Lung microvascular endothelial cell (primary cell): ENCODE measurements around the gene ITGA7. TPM values are rescaled to one million over a fixed set of nuclear protein-coding genes. Genes with fewer than 3 reads are reported as not detected.

ENCODE experiments used
- DNase-seq, 2 donors: peaks; one replicate each; pipeline versions ENCODE4 v3.0.0 to v3.0.0-alpha.2; 2010; ENCODE audit warnings: low read depth in 2 of 2
- total RNA-seq: library from RNA; depleted of rRNA; stranded (reverse); fragments of >200 nt; gene quantifications from 2 replicates; pipeline ENCODE4 v1.2.1, GENCODE V29; 2014

ITGA7 gene
- total RNA-seq, 1 donor from 2014 or later, result 0.20 TPM

DNA sequence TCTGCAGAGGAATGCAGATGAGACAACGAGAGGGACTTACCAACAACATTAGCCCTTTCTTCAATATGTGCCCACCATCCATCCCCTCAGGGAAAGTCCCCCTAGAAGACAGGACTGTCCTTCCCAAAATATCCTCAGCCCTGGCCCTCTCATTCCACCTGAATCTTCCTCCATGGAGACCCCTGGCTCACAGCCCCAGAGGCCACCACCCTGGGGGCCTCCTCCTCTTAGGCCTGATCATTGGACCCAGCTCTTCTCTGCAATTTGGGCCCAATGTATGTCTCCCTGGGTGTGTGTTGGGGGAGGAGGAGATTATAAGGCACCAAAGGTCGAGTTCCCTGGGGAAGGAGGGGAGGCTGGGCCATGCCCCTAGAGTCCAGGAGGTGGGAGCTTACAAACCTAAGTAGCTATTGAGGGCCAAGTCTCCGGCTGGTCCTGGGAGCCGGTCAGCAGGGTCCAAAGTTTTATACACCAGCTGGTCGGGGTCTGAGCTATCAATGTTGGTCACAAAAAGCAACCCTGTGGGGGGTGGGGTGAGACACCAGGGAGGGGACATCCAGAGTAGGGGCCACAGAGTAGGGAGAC lies 8.1 kb downstream of the ITGA7 start:
- no peak for DNase-seq

DNA sequence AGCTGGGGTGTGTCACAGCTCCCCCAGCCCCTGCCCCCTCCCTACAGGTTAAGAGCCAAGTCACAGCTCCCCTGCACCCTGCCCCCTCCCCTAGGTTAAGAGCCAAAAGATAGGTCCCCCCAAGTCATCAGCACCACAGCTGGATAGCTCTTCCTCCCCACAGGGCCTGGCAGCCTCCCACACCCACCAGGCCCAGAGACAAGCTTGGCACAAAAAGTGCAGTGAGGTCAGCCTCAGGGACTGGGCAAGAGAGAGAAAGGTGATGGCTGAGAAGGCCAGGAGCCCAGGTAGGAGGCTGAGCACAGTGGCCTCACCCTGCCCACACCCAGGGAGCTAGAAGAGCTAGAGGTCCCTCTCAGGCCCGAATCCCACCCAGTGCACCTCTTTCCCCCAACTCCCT lies 8.7 kb downstream of the ITGA7 start:
- no peak for DNase-seq

DNA sequence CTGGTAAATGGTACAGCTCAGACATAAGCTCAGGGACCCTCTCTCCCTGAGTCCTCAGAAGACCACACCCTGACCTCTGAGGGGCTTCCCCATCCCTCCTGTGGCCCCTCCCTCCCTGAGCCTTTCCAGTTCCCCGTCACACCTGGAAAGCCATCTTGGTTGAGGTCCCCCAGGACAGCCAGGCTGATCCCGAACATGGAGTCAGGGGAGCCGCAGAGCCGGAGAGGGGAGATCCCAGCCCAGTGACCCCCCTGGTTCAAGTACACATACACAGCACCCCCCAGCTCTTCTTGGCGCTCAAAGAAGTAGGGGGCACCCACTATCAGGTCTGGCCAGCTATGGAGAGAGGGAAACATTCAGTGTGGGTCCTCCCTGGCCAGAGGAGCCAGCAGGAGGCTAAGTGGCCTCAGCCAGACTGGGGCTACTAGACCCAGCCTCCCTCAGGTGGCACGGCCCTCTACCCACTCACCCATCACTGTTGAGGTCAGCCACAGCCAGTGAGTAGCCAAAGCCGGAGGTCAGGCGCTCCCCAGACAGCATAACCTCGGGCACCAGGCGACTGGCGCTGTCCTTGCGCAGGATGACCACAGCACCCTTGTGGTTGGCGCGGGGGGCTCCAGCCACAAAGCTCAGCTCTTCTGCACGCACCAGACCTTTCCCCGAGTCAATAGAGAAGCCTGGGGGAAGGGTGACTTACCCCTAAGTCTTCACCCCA lies 9.3 kb downstream of the ITGA7 start:
- DNase-seq, result no peak

DNA sequence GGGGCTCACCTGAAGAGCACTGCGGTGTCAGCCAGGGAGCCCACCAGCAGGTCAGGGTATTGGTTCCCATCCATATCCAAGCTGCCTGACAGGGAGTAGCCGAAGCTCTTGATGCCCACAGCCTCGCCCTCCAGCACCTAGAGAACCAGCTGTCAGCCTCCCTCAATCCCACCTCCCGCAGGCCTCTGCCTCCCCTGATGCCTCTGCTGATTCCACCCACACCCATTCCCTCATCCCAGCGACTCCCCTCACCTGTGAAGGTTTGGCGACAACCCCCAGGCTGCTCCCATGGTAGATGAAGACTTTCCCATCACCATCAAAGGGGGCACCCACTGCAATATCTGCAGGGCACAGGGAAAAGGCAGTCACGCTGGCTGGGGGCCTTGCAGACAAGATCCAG lies 10.0 kb downstream of the ITGA7 start:
- no peak for DNase-seq

DNA sequence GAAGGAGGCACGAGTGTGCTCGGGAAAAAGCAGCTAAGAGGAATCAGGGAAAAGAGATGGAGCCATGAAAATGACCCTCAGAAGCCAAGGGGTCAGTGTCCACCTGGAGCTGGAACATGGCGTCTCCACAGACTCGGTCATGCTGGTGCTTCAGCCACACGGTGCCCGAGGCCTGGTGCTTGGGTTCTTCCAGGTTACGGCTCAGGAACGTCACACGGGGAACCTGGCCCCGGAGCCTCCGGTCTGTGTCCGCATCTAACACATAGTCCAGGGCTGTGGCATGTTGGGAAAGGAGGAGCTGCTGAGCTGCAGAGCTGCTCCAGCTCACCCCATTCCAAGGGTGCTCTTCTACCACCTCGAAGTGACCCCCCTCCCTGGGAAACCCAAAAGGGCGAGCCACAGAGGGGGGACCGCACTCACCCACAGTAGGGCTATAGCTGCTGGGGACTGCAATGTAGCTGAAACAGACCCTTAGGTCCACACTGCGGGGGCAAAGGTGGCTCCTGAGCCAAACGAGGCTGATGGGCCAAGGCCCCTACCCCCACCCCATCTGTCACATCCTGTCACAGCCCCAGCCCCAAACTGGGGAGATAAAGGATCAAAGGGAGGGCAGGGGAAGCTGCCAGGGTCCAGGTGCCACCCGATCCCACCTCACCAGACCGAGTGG lies 10.8 kb downstream of the ITGA7 start:
- DNase-seq, result no peak

DNA sequence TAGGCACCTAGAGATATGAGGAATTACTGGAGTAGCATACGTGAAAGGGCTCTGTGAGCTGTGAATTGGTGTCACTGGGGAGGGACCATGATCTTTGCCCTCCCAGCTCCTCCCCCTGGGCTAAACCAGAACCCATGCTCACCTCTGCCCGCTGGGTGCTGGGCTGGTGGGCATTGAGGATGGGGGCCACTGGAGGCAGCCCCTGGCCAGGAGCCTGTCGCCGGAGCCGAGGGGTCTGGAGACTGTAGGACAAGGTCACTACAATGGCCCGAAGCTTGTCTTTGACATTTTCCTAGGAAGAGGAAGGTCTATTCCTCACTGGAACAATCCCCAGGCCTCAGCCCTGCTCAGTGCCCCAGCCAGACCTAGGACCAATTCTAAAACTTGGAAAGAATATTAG lies 11.6 kb downstream of the ITGA7 start:
- DNase-seq, result no peak

DNA sequence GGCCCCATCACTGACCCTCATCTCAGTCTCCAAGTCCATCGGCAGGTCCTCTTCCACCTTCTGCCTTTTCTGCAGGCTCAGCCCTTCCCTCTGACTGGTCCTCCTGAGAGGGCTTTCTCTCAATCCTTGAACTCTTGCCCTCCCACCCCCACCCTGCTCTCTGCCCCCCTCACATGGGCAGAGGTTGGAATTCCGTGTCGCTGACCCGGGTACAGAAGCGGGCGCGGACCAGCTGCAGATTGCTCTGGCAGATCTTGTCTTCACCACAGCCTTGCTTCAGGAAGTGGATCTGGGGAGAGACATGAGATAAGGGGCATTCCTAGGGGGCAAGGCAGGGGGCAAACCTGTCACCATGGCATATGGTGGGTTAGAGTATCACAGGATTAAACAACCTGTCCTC lies 12.4 kb downstream of the ITGA7 start:
- no peak for DNase-seq

DNA sequence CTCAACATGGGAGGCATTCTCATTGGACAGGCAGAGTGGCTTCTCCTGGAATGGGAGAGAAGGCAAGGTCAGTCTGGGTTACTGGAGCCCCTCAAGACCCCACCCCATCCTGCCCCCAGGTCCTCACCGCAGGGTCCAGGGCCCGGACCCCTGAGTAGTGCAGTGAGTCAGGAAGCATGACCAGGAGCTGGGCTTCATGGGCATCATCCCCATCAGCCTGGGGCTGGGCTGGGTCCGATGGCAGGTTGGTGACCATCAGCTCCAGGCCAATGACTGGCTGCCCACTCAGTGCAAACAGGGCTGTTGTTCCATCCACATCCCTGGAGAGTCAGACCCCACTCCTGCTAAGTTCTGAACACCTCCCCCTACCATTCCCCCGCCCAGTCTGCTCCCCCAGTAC lies 13.1 kb downstream of the ITGA7 start:
- no peak for DNase-seq

DNA sequence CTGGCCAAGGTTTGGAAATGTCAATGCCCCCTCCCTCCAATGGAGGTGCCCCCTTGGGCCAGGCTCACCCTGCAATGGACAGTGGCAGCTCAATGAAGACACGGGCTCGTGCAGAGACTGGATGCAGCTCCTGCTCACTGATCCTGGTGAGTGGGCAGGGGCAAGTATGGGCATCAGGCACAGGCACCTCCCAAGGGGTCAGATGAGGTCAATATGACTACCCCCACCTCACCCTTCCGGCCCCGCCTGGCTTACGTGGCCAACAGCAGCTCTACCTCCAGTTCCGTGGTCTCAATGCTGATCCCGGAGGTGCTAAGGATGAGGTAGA lies 13.6 kb downstream of the ITGA7 start:
- DNase-seq, result no peak

DNA sequence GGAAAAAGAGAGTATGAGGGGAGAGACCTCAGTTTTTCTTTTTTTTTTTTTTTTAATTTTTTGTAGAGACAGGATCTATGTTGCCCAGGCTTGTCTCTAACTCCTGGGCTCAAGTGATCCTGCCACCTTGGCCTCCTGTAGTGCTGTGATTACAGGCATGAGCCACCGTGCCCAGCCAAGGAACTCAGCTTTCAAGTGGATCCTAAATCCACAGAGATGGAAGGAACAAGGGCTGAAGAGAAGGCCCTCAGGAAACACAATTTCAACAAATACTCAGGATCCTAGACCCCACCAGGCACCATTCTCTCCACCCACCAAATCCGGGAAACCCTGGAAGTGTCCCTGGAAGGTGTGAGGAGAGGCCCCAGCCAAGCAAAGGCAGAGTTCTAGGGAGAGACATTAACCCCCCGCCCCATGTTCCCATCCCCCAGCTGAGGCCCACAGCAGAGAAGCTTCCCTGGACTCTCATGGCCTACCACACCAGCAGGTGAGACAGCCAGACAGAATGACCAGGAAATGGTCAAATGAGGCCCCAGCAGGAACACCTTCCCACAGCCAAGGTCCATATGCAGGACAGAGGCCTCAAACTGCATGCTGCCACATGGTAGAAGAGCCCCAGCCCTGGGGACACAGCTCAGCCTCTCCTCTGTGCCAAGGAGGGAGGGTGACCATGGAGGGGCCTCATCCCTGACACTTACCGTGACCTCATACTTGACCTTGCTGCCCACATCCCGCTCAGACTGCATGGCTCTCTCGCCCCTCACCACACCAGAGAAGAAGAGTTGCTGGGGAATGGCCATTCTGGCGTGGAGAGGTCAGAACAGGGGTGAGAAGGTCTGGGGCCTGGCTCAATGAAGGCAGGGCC lies 14.1 kb downstream of the ITGA7 start:
- no peak for DNase-seq

DNA sequence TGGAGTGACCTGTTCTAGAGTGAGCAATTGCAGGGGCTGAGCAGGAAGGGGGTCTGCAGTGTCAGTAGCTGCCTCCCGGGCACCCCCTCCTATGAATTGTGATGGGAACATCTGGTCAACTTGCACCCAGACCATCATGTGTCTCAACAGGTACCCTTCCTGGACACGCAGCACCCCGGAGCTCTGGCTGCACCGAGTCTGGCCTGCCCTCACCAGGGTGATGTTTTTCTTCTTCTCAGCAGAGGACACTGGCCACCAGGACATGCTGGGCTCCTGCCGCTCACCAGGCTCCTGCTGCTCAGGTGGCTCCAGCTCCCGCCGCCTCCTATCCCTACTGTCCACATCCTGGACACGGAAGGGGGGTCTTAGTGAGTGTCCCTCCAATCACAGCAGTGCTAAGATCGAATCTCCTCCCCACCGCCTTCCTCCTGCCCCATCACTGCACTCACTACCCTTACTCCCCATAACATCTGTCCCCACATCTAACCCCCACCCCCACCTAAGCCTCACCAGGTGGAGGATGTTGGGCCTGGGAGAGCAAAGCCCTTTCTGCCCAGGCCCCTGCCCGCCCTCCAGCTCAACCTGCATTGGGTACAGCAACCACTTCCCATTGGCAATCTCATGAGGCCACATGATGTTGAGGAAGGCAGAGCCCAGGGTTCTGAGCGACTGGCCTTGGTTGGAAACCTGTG lies 14.9 kb downstream of the ITGA7 start:
- no peak for DNase-seq

DNA sequence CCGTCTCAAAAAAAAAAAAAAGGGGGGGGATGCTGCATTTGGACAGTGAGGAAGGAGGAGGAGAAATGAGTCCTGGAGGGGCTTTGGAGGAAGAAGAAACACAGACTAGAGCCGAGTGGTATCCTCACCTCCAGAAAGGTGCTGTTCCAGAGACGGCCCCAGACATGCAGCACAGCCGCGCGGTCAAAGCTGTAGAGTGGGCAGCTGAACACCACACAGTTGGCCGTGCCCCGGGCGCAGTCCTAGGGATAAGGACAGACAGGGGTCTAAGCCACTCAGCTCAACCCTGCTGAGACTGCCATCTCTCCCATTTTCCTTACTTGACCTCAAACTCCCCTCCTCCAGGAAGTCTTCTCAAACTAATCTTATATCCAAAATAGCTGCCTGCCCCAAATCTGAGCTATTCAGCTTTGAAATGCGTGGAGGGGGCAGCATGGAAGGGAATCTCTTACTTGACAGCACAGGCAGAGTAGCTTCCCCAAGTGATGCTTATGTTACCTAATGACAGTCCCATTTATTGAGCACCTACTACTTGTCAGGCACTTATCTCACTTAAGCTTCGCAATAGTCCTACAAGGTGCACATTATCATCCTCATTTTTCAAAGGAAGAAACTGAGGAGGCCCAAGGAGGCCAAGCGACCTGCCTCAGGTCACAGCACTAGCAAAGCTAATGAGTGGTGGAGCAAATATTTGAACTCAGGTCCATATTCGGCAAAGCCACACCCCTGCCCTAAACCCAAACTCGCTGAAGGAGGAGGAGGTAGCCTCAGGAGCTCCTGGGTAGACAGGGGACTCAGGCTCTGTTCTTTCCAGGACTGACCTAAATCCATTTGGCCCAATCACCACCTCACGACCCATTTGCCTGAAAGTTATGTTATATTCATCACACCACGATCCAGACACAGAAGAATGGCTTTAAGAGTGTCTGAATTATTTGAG lies 18.7 kb downstream of the ITGA7 start:
- DNase-seq, result no peak

DNA sequence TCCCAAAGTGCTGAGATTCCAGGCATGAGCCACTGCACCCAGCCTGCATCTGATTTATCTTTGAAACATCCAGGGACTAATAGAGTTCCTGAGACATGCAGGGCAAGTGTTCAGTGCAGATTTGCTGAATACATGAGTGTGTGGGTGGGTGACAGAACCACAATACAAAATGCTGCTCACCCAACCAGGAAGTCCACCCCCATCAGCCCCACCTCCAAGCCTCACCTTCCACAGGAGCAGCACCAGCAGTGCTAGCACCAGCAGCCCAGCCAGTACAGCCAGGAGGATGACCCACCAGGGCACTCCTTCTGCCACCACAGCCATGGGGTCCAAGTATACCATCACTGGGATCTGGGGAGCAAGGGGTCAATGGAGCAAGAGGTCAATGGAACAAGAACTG lies 20.0 kb downstream of the ITGA7 start:
- DNase-seq, result no peak

DNA sequence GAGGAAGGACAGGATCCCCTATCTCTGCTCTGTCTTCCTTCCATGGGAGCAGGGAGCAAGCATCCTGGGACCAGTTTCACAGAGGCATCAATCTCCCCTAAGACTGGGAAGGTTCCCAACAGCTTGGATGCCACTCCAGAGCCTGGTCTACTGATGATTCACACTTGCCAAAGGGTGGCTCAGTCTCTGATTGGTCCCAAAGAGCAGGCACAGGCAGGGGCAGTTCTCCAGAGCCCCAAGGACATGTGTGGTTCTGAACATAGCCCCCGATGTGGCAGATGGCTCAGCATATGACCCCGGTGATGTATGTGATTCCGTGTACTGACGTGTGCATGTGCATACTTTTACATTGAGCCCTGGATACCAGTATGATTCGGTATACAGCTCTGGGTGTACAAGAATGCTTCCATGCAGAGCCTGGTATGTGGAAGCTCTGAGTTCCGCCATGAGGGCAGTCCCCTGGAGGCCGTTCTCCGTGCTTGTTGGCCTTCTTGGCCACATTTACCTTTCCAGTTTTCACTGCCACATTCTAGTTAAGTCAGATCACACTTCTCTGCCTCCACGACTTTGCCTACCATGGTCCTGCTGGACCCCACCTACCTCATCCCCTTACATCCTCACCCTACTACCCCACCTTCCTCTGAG lies 21.2 kb downstream of the ITGA7 start:
- DNase-seq, result no peak

DNA sequence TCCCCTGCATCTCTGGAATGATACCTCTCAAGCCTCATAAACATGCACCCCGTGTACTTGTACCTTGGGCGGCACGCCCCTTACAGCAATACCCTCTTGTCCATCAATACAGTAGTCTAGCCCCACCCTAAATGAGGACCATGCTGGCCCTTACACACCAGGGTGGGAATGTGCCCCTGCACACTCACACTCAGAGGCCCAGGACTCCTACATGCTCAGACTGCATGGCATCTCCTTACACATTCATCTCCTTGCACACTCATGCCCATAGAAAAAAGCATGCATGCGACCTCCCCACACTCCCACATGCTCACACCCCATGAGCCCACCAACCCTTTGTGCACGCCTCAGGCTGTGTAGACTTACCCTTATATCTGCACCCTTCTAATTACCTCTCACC lies 22.0 kb downstream of the ITGA7 start:
- no peak for DNase-seq

DNA sequence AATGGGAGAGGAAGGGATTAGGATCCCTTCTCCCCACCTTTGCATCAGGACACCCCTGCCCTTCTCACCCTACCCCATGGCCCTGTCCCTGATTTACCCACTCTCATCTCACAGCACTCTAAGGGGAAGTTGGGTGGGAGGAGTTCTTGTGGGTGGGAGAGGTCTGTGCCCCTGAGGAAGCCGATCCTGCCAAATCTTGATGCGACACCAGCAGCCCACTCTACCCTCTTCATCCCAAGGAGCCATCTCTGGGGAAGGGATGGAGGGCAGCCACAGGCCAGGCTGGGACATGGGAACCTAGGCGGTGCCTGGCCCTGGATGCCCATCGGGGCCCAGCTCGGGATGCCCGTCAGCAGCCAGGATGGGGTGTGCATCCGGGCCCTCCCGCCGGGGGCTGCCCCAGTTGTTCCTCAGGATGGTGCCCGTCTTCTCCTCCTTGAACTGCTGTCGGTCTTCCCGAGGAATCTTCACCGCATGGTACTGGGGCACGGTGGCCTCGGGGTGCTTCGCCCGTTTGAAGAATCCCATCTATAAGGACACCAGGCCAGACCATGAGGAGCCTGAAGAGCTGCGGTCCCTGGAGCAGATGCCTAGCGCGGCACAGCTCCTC lies 22.8 kb downstream of the ITGA7 start:
- DNase-seq, result no peak

DNA sequence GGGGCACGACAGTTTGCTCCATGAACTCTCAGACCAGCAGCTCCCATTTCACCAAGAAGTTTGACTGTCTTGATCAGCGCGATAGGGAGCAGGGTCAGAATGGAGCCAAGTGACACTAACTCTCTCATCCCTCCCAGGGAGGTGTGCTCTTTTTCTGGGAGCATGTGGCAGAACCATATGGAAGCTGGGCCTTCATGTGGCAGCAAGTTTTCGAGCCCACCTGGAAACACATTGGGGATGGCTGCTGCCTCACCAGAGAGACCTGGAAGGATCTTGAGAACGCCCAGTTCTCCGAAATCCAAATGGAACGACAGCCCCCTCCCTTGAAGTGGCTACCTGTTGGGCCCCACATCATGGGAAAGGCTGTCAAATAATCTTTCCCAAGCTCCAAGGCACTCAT lies 24.0 kb downstream of the ITGA7 start:
- DNase-seq, result no peak

DNA sequence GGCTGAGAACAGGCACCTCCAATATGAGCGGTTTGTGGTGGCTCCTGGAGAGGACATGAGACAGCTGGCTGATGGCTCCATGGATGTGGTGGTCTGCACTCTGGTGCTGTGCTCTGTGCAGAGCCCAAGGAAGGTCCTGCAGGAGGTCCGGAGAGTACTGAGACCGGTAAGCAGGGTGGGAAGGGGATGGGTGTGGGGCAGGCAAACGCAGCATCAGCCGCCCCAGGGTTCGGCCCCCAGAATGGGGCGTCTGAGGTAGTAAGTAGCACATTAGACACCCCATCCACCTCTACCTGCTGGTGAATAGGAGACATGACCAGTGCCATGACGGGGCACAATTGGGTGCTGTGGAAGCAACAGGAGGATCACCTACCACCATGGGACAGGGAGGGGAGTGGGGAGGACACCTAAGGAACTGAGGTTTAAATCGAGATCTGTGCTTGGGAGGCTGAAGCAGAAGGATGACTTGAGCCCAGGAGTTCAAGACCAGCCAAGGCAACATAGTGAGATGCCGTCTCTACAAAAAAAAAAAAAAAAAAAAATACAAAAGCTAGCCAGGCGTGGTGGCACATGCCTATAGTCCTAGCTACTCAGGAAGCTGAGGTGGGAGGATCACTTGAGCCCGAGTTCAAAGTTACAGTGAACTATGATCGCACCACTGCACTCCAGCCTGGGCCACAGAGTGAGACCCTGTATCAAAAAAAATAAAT lies 25.5 kb downstream of the ITGA7 start:
- no peak for DNase-seq
